Lower lobe of right lung (tissue), 2 donors: ENCODE results near the gene FDXACB1. TPM values are rescaled to one million over a fixed set of nuclear protein-coding genes. Genes with fewer than 3 reads are reported as not detected.

Experiments
- ATAC-seq, 2 donors: fragments of 200-7000 bp; cut with Tn5 transposase; one replicate each; pipeline ENCODE4 v1.9.1; 2020 to 2022; ENCODE audit warnings: mild to moderate bottlenecking in 2 of 2, moderate library complexity in 2 of 2
- DNase-seq: peaks from one replicate; pipeline ENCODE4 v3.0.0-alpha.2; 2020
- H3K27ac ChIP-seq: fragments of 200-600 bp; one replicate; pipeline ENCODE4 v1.8.0; 2022
- H3K27me3 ChIP-seq: fragments of 200-600 bp; one replicate; pipeline ENCODE4 v1.8.0; 2022; ENCODE audit warnings: low read depth
- H3K36me3 ChIP-seq: fragments of 200-600 bp; one replicate; pipeline ENCODE4 v1.8.0; 2022; ENCODE audit warnings: mild to moderate bottlenecking
- H3K4me1 ChIP-seq: fragments of 200-600 bp; one replicate; pipeline ENCODE4 v1.8.0; 2022
- H3K4me3 ChIP-seq: fragments of 200-600 bp; one replicate; pipeline ENCODE4 v1.8.0; 2022; ENCODE audit warnings: mild to moderate bottlenecking
- H3K9me3 ChIP-seq: fragments of 200-600 bp; one replicate; pipeline ENCODE4 v1.8.0; 2022
- CTCF ChIP-seq: fragments of 200-600 bp; IDR thresholded peaks from one replicate; pipeline ENCODE4 v1.8.0; 2022; ENCODE audit warnings: antibody characterized with exemption, mild to moderate bottlenecking
- intact Hi-C: fragments of 100-400 bp; cut with DNase I; formaldehyde crosslinking; loops from one replicate; pipeline ENCODE4 v1.11.0; 2022
- total RNA-seq: library from RNA; stranded (reverse); fragmentation: NEBNext Ultra II Directional; extraction: Animal tissue kit (Norgen Biotek cat#: 25700); gene quantifications from one replicate; pipeline ENCODE4 v1.2.1, GENCODE V29; 2021
- donor health status: DM: no; HTN: yes; CAD: no; lungs with severe emphysema.

The FDXACB1 gene
- total RNA-seq, 1 donor from 2014 or later: 2.4 TPM

- Histone ChIP-seq H3K27me3 (no peaks in the 10 kb centered on the region), H3K9me3 (no peaks in the 10 kb centered on the region), H3K27ac (no peak overlapping the region), H3K4me3 (no peak overlapping the region), H3K36me3 (peaks cover 29% of the 10 kb centered on the region), H3K4me1 (no peaks in the 10 kb centered on the region)
- intact Hi-C loops: no loop called here
- TF ChIP-seq CTCF: no peak
- DNase-seq (no peak), ATAC-seq (no peak)
Observed at GRCh38 chr11:111829185-111829968, 49.6 kb downstream of the FDXACB1 start.

- DNase-seq: no peak
- no peak for ATAC-seq
- intact Hi-C loops: no loop called here
Observed at GRCh38 chr11:111826322-111826950, 52.5 kb downstream of the FDXACB1 start.

More at GRCh38 chr11:111826322-111826950, 52.5 kb downstream of the FDXACB1 start:
- peaks cover 25% of the 10 kb centered on the region for H3K36me3 ChIP-seq
- no peaks in the 10 kb centered on the region for H3K27me3 ChIP-seq
- no peaks in the 10 kb centered on the region for H3K9me3 ChIP-seq
- no peaks in the 10 kb centered on the region for H3K4me1 ChIP-seq
- no peak overlapping the region for H3K4me3 ChIP-seq
- no peak overlapping the region for H3K27ac ChIP-seq
- no peak for TF ChIP-seq CTCF

Other genes starting within 250 kb of the FDXACB1 start
- 24.1 TPM for gene PPP2R1B, start 112.8 kb downstream of the FDXACB1 start, total RNA-seq
- gene ALG9, start 7.6 kb downstream of the FDXACB1 start, total RNA-seq: 25.5 TPM
- gene CFAP68, start 376 bp upstream of the FDXACB1 start, total RNA-seq: 16.3 TPM
- gene CRYAB, start 32.6 kb upstream of the FDXACB1 start, total RNA-seq: 72.5 TPM
- gene HSPB2, start 33.6 kb upstream of the FDXACB1 start, total RNA-seq: 6.4 TPM
- 14.6 TPM for gene C11orf52, start 39.7 kb upstream of the FDXACB1 start, total RNA-seq
- 13.2 TPM for gene DIXDC1, start 58.2 kb upstream of the FDXACB1 start, total RNA-seq
- 26.1 TPM for gene DLAT, start 146.2 kb upstream of the FDXACB1 start, total RNA-seq
- 6.4 TPM for gene PIH1D2, start 194.9 kb upstream of the FDXACB1 start, total RNA-seq
- gene NKAPD1, start 195.1 kb upstream of the FDXACB1 start, total RNA-seq: 20.6 TPM
- 35.9 TPM for gene TIMM8B, start 207.6 kb upstream of the FDXACB1 start, total RNA-seq
- gene SDHD, start 207.7 kb upstream of the FDXACB1 start, total RNA-seq: 91.2 TPM